Endothelial cell of umbilical vein (primary cell): ENCODE results near the gene DSCAML1. TPM values are rescaled to one million over a fixed set of nuclear protein-coding genes. Genes with fewer than 3 reads are reported as not detected.

Experiments
- BruUV-seq: library from RNA; stranded (reverse); fragments of 400-500 nt; replicated peaks from 2 replicates; lab custom pipeline; 2021; lab: Mats Ljungman, UMichigan
- CTCF ChIA-PET: fragments of 300-600, 350-600 bp; sonication (Branson Sonifier 250); formaldehyde crosslinking; loops from one replicate; lab custom pipeline; 2021; ENCODE audit warnings: antibody characterized with exemption, inconsistent platforms; lab: Charles Lee
- POLR2A ChIA-PET: fragments of 300-600, 350-600 bp; sonication (Branson Sonifier 250); formaldehyde crosslinking; loops from one replicate; lab custom pipeline; 2021; ENCODE audit warnings: antibody characterized with exemption, inconsistent platforms; lab: Charles Lee
- DNase-seq: peaks from one replicate; pipeline ENCODE4 v3.0.0-alpha.2; 2011; ENCODE audit warnings: low read depth, low spot score
- FAIRE-seq: peaks from 2 replicates; lab custom pipeline; 2011; peaks lifted over from hg19 to GRCh38; lab: Jason Lieb, UNC
- H2AFZ ChIP-seq: 2 replicates; pipeline ENCODE4 v1.6.0; 2012; ENCODE audit warnings: low read depth, low read length, control low read depth, inconsistent platforms
- H3K27ac ChIP-seq: 2 replicates; pipeline ENCODE4 v1.5.1; 2011; ENCODE audit warnings: low read depth, mild to moderate bottlenecking, control low read depth, low read length, moderate library complexity; ENCODE audit not compliant: insufficient read depth
- H3K27me3 ChIP-seq, 2 experiments: 2 replicates each; pipeline versions ENCODE4 v1.6.0 to v1.6.1; 2011; ENCODE audit warnings: low read length in 2 of 2, mixed read lengths in 1 of 2; ENCODE audit not compliant: control insufficient read depth in 2 of 2, insufficient read depth in 2 of 2
- H3K36me3 ChIP-seq, 2 experiments: 2 replicates in 1 of 2; 3 replicates in 1 of 2; pipeline ENCODE4 v1.5.1; 2011; ENCODE audit warnings: low read length in 2 of 2, mild to moderate bottlenecking in 1 of 2, moderate library complexity in 1 of 2; ENCODE audit not compliant: control insufficient read depth in 2 of 2, insufficient read depth in 2 of 2; ENCODE audit errors: extremely low read depth in 1 of 2
- H3K4me1 ChIP-seq: 3 replicates; pipeline ENCODE4 v1.5.1; 2011; ENCODE audit warnings: mild to moderate bottlenecking, low read length; ENCODE audit not compliant: control insufficient read depth, insufficient read depth; ENCODE audit errors: extremely low read depth
- H3K4me2 ChIP-seq: 2 replicates; pipeline ENCODE4 v1.6.1; 2011; ENCODE audit warnings: low read length, control low read depth, mixed read lengths; ENCODE audit not compliant: insufficient read depth
- H3K4me3 ChIP-seq, 3 experiments: fragments of 200-600 bp in 1 of 3; sonication (generic), shearing (Covaris generic) in 1 of 3; replicated peaks in 1 of 3; 2 replicates each; pipeline ENCODE4 v1.5.1; 2011 to 2016; ENCODE audit warnings: control low read depth in 3 of 3, low read length in 3 of 3, mild to moderate bottlenecking in 2 of 3, inconsistent platforms in 1 of 3, low read depth in 1 of 3, moderate library complexity in 1 of 3; ENCODE audit not compliant: insufficient read depth in 1 of 3
- H3K79me2 ChIP-seq: 2 replicates; pipeline ENCODE4 v1.6.0; 2012; ENCODE audit warnings: low read length, inconsistent platforms; ENCODE audit not compliant: control insufficient read depth, insufficient read depth
- H3K9ac ChIP-seq: replicated peaks from 2 replicates; pipeline ENCODE3; 2011; ENCODE audit warnings: low read length, control low read depth; ENCODE audit not compliant: insufficient read depth; ENCODE audit errors: extremely low read depth
- H3K9me1 ChIP-seq: replicated peaks from 3 replicates; pipeline ENCODE4 v1.6.0; 2011; ENCODE audit warnings: mild to moderate bottlenecking, low read length; ENCODE audit not compliant: control insufficient read depth, insufficient read depth; ENCODE audit errors: extremely low read depth
- H3K9me3 ChIP-seq: replicated peaks from 2 replicates; pipeline ENCODE4 v1.5.1; 2012; ENCODE audit warnings: low read length, inconsistent platforms; ENCODE audit not compliant: control insufficient read depth, insufficient read depth
- H4K20me1 ChIP-seq: replicated peaks from 2 replicates; pipeline ENCODE3; 2011; ENCODE audit warnings: mild to moderate bottlenecking, low read length; ENCODE audit not compliant: control insufficient read depth, insufficient read depth; ENCODE audit errors: extremely low read depth
- EZH2 ChIP-seq: IDR thresholded peaks from 2 replicates; pipeline ENCODE4 v1.6.1; 2012; ENCODE audit warnings: borderline replicate concordance, low read depth, mild to moderate bottlenecking, moderate library complexity, low read length, inconsistent platforms; ENCODE audit not compliant: severe bottlenecking
- FOS ChIP-seq: IDR thresholded peaks from 2 replicates; pipeline ENCODE4 v1.6.1; 2011; ENCODE audit warnings: mild to moderate bottlenecking, low read length, moderate library complexity, borderline replicate concordance; ENCODE audit not compliant: insufficient read depth
- GATA2 ChIP-seq: IDR thresholded peaks from 2 replicates; pipeline ENCODE4 v1.7.0; 2011; ENCODE audit warnings: low read depth, mild to moderate bottlenecking, moderate library complexity, mixed read lengths, low read length; ENCODE audit not compliant: insufficient read length, insufficient read depth
- JUN ChIP-seq: IDR thresholded peaks from 2 replicates; pipeline ENCODE4 v1.6.1; 2011; ENCODE audit warnings: borderline replicate concordance, low read depth; ENCODE audit not compliant: insufficient read length, insufficient read depth
- MAX ChIP-seq: IDR thresholded peaks from 2 replicates; pipeline ENCODE4 v1.6.1; 2011; ENCODE audit not compliant: insufficient read depth, insufficient read length
- MYC ChIP-seq: IDR thresholded peaks from one replicate; pipeline ENCODE4 v1.6.1; 2011; ENCODE audit warnings: mild to moderate bottlenecking, low read depth, low read length
- POLR2A ChIP-seq: IDR thresholded peaks from 2 replicates; pipeline ENCODE4 v1.6.1; 2012; ENCODE audit warnings: low read depth, mild to moderate bottlenecking, control low read depth, low read length
- POLR2AphosphoS5 ChIP-seq: IDR thresholded peaks from 2 replicates; pipeline ENCODE4 v1.6.1; 2012; ENCODE audit warnings: low read depth, mild to moderate bottlenecking, control low read depth, low read length, moderate library complexity; ENCODE audit not compliant: insufficient read depth
- dilution Hi-C: fragments of 300-500 bp; cut with MboI; formaldehyde crosslinking; loops from one replicate; pipeline ENCODE4 v1.15.0; 2019; ENCODE audit warnings: low sequenced_read_pairs; ENCODE audit not compliant: extremely low pct_ligation_motif_present
- intact Hi-C: fragments of 100-400 bp; cut with micrococcal nuclease; formaldehyde crosslinking; loops from one replicate; pipeline ENCODE4 v1.10.0; 2022
- polyA plus RNA-seq, 4 experiments: library from polyadenylated mRNA; depleted of rRNA in 3 of 4; stranded (reverse) in 3 of 4; unstranded in 1 of 4; fragments of >200 nt; gene quantifications; 2 replicates each; pipeline versions ENCODE4 v1.2.1 to v1.2.3, GENCODE V29; 2011 to 2012; ENCODE audit warnings: missing spikeins in 1 of 4
- total RNA-seq: library from RNA; stranded (reverse); gene quantifications from 2 replicates; pipeline ENCODE4 v1.2.3, GENCODE V29; 2021

Gene DSCAML1
- total and polyA plus RNA-seq, 2 donors (not counting 3 experiments of a cell fraction or from before 2014, with no cell fraction given) = not detected

DNA sequence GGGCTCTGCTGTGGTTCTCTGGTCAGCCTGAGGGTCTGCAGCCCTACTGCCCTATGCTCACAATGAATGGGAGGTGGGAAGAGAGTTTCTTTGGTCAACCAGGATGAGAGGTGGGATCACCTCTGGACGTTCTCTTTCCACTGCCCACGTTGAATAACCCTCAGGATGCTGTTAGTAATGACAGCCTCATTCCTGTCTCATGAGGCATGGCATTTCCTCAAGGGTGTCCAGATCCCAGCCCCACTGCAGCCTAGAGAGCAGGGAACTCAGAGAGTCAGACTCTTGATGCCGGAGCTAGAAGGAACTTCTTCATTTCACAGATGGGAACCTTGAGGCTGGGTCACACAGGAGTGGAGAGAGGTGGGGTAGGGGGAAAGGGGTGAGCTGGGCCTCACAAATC, 273.3 kb downstream of the DSCAML1 start:
- Histone ChIP-seq H4K20me1 (no peaks in the 10 kb centered on the region), H3K27ac (no peak overlapping the region), H3K9me1 (no peaks in the 10 kb centered on the region), H3K4me3 (no peak overlapping the region), H3K36me3 (no peaks in the 10 kb centered on the region), H3K4me1 (no peaks in the 10 kb centered on the region), H3K4me2 (no peak overlapping the region), H2AFZ (no peak overlapping the region), H3K9me3 (no peaks in the 10 kb centered on the region), H3K27me3 (no peaks in the 10 kb centered on the region), H3K79me2 (no peaks in the 10 kb centered on the region), H3K9ac (no peak overlapping the region)
- BruUV-seq = no TSS peak
- POLR2A ChIA-PET = no interaction called here
- dilution Hi-C loops = no loop called here
- DNase-seq (no peak), FAIRE-seq (no peak)
- intact Hi-C loops = no loop called here
- no peak for TF ChIP-seq FOS
- no peak for TF ChIP-seq EZH2
- TF ChIP-seq MYC = no peak
- no peak for TF ChIP-seq GATA2
- TF ChIP-seq MAX = no peak
- TF ChIP-seq POLR2AphosphoS5 = no peak
- no peak for TF ChIP-seq POLR2A
- TF ChIP-seq JUN = no peak
- CTCF ChIA-PET = no interaction called here

GRCh38 chr11:117521974-117522373, 275.0 kb downstream of the DSCAML1 start:
- no TSS peak for BruUV-seq
- FAIRE-seq (no peak), DNase-seq (no peak)
- ChIA-PET POLR2A (no interaction called here), CTCF (no interaction called here)
- no peaks in the 10 kb centered on the region for H3K36me3 ChIP-seq
- no peaks in the 10 kb centered on the region for H3K4me1 ChIP-seq
- H2AFZ ChIP-seq = no peak overlapping the region
- dilution Hi-C loops = no loop called here
- no peaks in the 10 kb centered on the region for H3K27me3 ChIP-seq
- no peaks in the 10 kb centered on the region for H3K9me1 ChIP-seq
- no peak overlapping the region for H3K9ac ChIP-seq
- H4K20me1 ChIP-seq = no peaks in the 10 kb centered on the region
- intact Hi-C loops = no loop called here
- H3K79me2 ChIP-seq = no peaks in the 10 kb centered on the region
- no peak for TF ChIP-seq EZH2
- H3K27ac ChIP-seq = no peak overlapping the region
- H3K9me3 ChIP-seq = no peaks in the 10 kb centered on the region
- no peak overlapping the region for H3K4me2 ChIP-seq
- no peak overlapping the region for H3K4me3 ChIP-seq
